HK-2 (cell line): ENCODE results near the gene MYRFL.
"Not testable (repeated sequence)": the region's sequence is repeated elsewhere in the genome, so short reads cannot be mapped to it uniquely, and the experiment has no call there.

ENCODE experiments used
- DNase-seq: peaks from one replicate; pipeline ENCODE4 v3.0.0-alpha.2; 2018; ENCODE audit not compliant: unreplicated experiment

MYRFL gene

DNA sequence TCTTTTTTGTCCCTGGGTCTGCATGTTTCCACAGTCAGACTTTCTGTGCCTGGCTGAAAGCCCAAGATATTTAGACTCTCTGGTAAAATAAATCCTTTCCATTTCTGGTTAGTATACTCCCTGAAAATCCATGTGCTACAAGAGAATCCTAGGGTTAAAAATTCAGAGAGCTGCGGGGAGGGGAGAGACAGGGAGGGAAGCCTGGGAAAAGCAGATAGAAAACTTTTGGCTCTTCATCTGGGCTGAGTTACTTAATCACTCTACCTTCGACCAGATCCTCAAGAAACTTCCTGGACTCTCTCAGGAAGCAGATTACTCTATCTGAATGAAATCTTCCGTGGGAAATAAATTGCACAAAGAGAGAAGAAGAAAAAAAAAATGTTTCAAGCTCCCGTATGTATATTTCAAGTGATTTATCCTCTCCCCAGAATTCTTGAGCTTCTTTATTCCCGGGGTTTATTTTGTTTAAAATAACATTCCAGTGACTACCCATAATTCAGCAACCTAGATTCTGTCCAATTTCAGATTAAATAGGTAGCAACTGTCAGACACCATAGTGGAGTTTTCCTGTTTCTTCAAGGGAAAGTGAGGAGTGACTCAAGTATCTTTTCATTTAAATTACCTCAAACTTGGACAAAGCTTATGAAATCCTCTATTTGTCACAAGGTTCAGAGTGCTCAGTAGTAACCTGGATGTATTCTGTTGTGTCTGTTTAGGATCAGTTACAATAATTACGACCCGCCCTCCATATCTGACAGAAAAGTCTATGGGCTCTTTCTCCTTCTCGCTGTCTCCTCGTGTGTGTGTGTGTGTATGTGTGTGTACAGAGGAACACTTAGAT lies 163.7 kb downstream of the MYRFL start:
- no peak for DNase-seq

DNA sequence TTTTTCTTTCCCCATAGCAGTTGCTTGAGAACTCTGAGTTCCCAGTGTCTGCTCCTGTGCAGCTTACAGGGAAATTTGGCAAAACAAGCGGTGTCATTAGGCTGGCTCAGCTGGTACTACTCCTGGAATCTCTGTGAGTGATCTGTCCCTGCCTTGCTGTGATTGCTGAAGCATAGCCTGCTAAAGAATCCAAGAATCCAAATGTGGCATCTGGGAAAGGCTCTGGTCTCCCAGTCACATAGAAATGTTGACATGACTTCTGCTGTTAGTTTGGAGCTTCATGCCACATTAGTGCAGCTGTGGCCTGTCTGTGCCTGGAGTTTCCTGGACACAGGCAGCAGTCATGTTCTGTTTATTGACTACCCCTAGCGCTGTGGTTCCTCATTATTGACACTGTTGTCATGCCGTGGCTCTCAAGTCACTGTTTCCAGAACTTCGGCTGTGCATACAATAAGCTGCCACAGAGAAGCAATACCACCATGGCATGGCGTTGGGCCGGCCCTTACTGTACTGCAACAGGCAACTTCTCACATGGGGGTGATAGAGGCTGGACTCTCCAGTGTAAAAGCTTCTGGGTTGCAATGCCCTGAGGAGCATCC lies 166.8 kb downstream of the MYRFL start:
- no peak for DNase-seq

DNA sequence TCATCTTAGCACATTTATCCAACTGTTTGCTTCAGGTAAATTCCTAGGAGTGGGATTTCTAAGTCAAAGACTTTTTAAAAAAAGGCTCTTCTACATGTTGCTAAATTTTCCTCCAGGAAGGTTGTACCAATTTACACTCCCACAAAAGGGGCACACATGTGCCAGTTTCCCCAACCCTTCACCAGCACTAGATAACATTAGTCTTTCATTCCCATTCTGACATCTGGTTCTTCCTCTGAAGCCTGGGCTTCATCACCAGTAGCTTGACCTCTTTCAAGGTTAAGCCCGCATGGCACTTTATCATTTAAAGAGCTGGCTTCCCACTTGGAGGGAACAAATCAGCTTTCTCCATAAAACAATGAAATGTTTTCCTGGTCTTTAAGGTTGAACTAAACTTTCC lies 168.4 kb downstream of the MYRFL start:
- DNase-seq, result no peak

DNA sequence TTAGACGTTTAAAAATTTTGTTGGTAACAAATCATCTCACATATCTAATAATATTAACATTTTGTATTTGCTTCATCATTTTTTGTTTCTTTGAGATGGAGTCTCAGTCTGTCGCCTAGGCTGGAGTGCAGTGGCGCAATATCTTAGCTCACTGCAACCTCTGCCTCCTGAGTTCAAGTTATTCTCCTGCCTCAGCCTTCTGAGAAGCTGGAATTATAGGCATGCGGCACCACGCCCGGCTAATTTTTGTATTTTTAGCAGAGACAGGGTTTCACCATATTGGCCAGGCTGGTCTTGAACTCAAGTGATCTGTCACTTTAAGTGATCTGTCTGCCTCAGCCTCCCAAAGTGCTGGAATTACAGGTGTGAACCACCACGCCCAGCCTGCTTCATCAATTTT lies 169.1 kb downstream of the MYRFL start:
- not testable (repeated sequence) for DNase-seq

DNA sequence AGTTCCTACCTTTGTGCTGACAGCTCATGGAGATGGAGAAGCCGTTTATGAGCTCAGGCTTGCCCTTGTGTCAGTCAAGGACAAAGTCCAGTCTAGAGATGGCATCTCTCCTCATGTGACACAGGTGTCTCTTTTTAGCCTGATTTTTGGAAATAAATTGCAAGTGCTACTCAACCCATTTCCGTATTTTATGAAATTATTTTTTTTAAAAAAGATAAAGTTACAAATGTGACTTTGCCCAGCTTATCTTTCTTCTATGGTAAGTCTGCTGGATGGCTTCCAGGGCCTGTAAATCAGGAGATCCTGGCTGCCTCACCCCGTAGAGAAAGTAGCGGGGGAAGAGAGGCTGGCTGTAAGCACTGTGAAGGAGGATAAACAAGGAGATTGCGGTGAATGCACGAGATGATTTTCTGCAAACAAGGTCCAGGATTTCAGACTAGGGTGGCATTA lies 169.7 kb downstream of the MYRFL start:
- DNase-seq, result no peak

DNA sequence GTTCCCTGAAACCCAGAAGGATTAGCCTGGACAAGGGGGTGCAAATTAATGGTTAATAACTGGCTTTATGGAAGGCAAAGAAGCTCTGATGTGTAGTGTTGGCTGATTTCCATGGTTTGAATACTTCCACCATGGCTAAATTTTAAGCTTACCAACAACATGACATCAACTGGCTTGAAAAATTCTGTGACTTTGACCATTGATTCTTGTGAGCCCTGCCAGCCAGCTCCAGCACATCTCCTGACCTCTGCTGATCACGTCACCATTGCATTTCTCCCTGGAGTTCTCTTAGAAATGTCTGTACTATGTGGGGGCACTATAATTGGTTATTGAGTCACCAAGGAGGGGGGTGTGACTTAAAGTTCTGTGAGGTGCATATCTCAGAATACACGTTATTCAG lies 171.2 kb downstream of the MYRFL start:
- no peak for DNase-seq

DNA sequence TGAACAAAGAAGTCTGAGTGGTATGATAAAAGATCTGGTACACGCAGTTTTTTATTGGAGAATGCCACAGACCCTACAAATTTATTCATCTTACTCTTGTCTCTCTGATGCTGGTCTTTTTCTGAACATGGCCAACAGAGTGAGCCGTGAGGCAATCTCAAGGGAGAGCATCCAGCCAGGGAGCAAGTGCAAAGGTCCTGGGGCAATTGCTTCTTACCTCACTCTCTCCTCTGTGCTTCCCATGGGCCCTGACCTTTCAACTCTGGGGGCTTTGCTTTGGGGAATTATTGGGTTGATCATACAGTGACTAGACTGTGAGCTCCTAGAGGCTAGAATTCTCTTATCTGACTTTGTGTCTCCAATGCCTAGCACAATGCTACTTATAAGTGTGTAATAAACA lies 171.7 kb downstream of the MYRFL start:
- DNase-seq, result no peak

DNA sequence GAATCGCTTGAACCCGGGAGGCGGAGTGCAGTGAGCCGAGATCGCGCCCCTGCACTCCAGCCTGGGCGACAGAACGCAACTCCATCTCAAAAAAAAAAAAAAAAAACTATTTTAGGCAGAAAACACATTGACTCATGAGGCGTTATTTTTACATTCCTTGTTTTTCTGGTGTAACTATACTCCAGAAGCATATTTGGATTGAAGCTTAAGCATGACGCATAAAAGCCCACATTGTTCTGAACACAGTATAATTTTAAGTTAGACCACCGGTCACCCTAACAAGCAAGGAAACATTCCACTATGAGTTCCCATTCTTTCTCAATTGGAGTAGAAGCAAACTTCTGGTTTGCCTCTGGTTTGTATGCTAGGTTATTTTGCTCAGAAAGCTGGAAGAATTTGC lies 173.0 kb downstream of the MYRFL start:
- DNase-seq, result no peak

DNA sequence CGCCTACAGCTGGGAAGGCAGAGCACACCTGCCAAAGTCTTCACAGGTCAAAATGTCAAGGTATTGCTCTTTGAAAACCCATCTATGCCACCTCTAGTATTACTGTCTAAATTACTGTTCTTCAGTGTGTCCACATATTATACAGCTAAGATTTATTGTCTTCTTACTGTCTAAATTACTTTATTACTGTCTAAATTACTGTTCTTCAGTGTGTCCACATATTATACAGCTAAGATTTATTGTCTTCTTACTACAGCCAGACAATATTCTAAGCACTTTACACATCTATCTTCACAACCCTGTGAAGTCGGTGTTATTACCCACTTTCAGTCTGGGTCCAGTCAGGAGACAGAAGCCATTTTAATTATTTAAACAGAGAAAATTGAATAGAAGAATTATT lies 173.9 kb downstream of the MYRFL start:
- DNase-seq, result no peak

DNA sequence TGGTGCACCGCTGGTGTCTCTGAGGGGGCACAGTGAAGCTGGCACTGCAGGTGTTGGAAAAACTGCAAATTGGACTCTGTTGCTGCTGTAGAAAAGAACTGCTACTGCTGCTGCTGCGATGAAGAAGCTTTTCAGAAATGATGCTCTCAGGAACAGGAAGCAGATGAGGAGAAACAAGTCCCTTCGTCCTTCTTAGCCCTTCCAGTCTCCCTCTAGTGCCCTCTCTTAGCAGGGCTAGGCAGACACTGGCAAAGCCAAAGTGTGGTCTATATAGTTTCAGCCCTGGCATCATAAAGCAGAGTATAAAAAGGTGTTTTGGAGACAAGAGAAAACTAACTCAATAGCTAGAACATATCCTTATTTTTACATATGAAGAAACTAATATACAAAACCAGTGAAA lies 174.5 kb downstream of the MYRFL start:
- DNase-seq, result no peak

DNA sequence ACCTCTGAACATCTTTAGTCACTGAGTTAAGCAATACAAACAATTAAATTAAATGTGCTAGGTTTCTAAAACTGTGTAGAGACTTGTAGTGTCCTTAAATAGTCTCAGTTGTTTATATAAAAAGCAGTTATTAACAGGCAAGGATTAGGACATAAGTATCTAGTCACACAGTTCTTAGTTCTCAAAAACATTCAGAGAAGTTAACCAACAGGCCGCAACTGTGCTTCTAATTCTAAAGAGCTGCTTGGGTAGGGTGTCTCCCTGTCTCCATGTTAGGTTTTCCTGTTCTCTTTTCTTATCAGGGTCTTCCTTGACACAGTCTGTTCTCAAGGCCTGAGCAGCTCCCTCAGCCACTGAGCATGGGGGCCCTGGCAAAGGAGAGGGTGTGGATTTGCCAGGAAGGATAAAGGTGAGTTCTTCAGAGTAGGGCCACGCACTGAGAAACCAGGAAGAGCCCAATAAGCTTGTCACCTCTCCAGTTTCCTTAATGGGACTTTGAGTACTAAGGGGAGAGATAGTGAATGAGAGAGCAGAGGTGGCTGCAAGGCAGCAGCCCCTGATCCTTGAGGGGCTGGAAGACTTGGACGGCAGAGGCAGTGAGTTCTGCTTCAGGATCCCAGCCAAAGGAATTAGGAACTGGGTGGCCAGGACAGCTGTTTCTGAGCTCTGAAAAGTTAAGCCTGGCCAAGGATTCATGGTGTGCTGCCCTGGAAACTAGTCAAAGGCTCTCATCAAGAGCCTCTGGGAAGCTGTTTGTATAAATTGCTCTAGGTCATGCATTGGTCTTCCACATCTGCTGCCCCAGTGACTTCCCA lies 177.3 kb downstream of the MYRFL start:
- DNase-seq, result no peak

DNA sequence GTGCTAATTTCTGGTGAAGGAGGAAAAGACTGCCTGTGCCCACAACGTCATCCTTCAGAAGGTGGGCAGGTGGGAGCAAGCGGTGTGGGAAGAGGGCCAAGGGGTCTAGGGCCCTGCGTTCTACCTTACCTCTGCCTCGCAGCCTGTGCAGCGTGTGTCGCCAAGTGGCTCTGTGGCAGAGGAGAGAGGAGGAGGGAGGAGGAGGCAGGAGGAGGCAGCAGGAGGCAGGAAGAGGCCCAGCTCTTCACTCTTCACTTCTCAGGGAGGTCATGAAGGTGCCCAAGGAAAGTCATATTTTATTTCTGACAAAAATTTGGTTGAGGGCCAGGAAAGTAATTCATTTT lies 177.9 kb downstream of the MYRFL start:
- no peak for DNase-seq

DNA sequence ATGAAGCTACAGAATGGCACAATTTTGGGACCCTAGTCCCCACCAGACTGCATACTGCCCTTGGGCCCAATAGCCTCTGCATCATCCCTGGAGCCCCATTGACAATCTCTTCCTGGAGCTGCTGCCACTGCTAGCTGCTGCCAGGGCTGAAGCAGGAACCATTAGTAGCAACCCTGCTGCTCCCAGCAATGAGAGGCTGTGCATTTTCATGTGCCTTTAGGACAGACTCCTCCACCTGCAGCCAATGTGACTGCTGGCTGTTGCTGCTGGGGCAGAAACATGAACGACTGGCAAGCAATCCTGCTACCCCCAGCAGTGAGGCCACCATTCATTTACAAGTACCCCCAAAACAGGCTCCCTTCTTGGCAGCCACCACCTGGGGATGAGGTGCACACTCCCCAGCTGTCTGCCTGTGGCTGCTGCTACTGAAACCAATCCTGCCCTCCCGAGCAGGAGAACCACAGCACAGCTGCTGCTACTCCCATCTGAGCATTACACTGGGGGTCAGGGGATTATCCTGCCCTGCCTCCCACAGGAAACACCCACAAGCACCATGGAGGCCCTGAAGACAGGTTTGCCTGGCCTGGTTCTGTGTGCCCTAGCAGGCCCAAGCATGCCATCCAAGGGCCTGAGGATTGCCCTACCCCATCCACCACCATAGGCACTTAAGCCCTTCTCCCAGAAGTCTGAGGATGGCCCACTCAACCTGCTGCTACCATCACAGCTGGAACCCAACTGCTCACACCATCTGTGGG lies 181.0 kb downstream of the MYRFL start:
- no peak for DNase-seq

DNA sequence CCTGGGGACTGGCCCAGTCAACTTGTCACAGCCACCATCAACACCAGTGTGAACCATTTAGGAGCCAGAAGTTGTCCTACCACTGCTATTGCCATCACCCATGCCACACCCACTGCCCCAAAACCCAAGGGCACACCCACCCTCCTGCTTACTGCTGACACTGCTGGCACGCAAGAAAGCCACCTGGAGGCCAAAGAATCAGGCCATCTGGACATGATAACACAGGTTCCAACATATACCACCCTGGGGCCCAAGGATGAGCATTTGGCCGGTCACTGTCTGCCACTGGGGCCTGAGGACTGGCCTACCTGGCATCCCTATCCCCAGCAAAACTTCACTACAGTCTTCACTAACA lies 181.6 kb downstream of the MYRFL start:
- DNase-seq, result no peak

DNA sequence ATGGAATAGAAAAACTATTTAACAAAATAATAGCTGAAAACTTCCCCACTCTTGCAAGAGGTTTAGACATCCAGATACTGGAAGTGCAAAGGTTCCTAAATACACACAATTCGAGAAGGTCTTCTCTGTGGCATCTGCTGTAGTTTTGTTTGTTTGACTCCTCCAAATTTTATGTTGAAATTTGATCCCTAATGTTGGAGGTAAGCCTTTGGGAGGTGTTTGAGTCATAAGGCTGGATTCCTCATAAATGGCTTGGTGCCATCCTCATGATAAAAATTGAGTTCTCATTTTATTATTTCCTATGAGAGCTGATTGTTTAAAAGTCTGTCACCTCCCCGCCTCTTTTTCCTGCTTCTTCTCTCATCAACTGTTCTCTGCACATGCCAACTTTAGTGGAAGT lies 182.7 kb downstream of the MYRFL start:
- DNase-seq, result no peak
